Psoas muscle (tissue), 8 donors: ENCODE results near the gene SMIM14. TPM values are rescaled to one million over a fixed set of nuclear protein-coding genes. Genes with fewer than 3 reads are reported as not detected.
"Not testable (repeated sequence)": the region's sequence is repeated elsewhere in the genome, so short reads cannot be mapped to it uniquely, and the experiment has no call there.

Experiments used
- ATAC-seq, 4 donors: fragments of 200-7000 bp; cut with Tn5 transposase; one replicate each; pipeline ENCODE4 v1.9.1; 2020; ENCODE audit warnings: moderate library complexity in 3 of 4, mild to moderate bottlenecking in 2 of 4
- DNase-seq, 2 donors: peaks; one replicate each; pipeline ENCODE4 v3.0.0-alpha.2; 2020
- H3K27ac ChIP-seq: fragments of 200-600 bp; one replicate; pipeline ENCODE4 v1.8.0; 2022
- H3K27me3 ChIP-seq, 3 donors: fragments of 200-600 bp in 1 of 3; one replicate each; pipeline versions ENCODE4 v1.6.1 to v1.8.0; 2013 to 2022; ENCODE audit warnings: low read length in 2 of 3, mild to moderate bottlenecking in 2 of 3, moderate library complexity in 1 of 3; ENCODE audit not compliant: insufficient read depth in 3 of 3
- H3K36me3 ChIP-seq, 2 donors: fragments of 200-600 bp in 1 of 2; one replicate each; pipeline versions ENCODE4 v1.6.1 to v1.8.0; 2013 to 2022; ENCODE audit warnings: low read depth in 1 of 2, mild to moderate bottlenecking in 1 of 2, moderate library complexity in 1 of 2; ENCODE audit not compliant: insufficient read depth in 1 of 2
- H3K4me1 ChIP-seq: fragments of 200-600 bp; one replicate; pipeline ENCODE4 v1.8.0; 2022
- H3K4me3 ChIP-seq: fragments of 200-600 bp; one replicate; pipeline ENCODE4 v1.8.0; 2022; ENCODE audit warnings: mild to moderate bottlenecking
- H3K9me3 ChIP-seq: fragments of 200-600 bp; one replicate; pipeline ENCODE4 v1.8.0; 2022
- WGBS, 3 donors: extraction: QIAGEN DNeasy Blood & Tissue Kit; methylation state at CpG; one replicate each; pipeline versions ENCODE4 v1.1.6 to v1.1.7; 2013; 5-methylcytosine and 5-hydroxymethylcytosine counted together
- intact Hi-C, 2 donors: fragments of 100-400 bp; cut with DNase I; formaldehyde crosslinking; loops; one replicate each; pipeline versions ENCODE4 v1.11.0 to v1.14.2; 2022
- polyA plus RNA-seq, 3 donors: library from polyadenylated mRNA; stranded (reverse); fragments of 200-250 nt; gene quantifications; one replicate each; pipeline ENCODE4 v1.2.3, GENCODE V29; 2013
- total RNA-seq, 4 donors: library from RNA; stranded (reverse); fragmentation: NEBNext Ultra II Directional in 2 of 4; extraction: Animal tissue kit (Norgen Biotek cat#: 25700) in 2 of 4; gene quantifications; one replicate each; pipeline versions ENCODE4 v1.2.1 to v1.2.4, GENCODE V29; 2021 to 2023
- TF ChIP-seq, protein P1 (sequence below): fragments of 200-600 bp; IDR thresholded peaks from one replicate; pipeline ENCODE4 v1.8.0; 2022; ENCODE audit warnings: antibody characterized with exemption
- donor health status: healthy with polysubstance abuse.
- donor health status: DM: no; HTN: no; CAD: no; lungs with moderate emphysema.
- donor health status: Bipolar disorder and iron deficiency.
- donor health status: healthy.
- donor health status: DM: yes; HTN: yes; CAD: no.
- donor health status: DM: no; HTN: no; CAD: no.
- donor health status: DM: no; HTN: no; CAD: no.
- donor health status: DM: yes; HTN: yes; CAD: no.

Gene SMIM14
- total and polyA plus RNA-seq, 7 donors: 2.2 to 8.4 (median 6.0) TPM

DNA sequence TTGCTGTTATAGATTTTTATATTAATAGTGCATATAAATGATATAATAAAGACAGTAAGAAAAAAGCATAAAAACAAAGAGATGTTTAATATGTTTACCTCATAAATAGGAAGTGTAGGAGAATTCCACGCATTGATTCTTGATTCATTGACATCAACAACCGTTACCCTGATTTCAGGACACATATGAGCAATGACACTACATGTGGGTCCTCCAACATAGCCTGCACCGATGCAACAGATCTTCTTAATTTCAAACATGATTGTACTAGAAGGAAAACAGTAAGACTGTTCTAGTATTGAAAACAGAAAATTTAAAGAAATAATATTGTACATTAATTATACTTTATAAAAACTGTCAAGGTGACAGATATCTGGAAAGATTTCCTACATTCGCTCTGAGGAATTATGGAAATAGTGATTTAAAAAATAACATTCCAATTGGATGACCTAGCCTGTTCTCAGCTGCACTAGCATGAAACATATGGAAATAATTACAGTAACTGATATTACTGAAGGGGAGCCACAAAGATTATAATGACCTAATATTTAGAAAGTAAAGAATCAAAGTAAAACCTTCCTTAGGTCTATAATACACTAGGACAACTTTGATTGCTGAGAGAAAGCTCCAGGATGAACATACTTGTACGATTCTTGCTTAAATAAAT, 117.3 kb downstream of the SMIM14 start:
- TF ChIP-seq, protein P1, sequence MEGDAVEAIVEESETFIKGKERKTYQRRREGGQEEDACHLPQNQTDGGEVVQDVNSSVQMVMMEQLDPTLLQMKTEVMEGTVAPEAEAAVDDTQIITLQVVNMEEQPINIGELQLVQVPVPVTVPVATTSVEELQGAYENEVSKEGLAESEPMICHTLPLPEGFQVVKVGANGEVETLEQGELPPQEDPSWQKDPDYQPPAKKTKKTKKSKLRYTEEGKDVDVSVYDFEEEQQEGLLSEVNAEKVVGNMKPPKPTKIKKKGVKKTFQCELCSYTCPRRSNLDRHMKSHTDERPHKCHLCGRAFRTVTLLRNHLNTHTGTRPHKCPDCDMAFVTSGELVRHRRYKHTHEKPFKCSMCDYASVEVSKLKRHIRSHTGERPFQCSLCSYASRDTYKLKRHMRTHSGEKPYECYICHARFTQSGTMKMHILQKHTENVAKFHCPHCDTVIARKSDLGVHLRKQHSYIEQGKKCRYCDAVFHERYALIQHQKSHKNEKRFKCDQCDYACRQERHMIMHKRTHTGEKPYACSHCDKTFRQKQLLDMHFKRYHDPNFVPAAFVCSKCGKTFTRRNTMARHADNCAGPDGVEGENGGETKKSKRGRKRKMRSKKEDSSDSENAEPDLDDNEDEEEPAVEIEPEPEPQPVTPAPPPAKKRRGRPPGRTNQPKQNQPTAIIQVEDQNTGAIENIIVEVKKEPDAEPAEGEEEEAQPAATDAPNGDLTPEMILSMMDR: no peak
- peaks cover 6% of the 10 kb centered on the region for H3K4me1 ChIP-seq
- H3K27me3 ChIP-seq: no peaks in the 10 kb centered on the region
- no peaks in the 10 kb centered on the region for H3K9me3 ChIP-seq
- H3K4me3 ChIP-seq: no peak overlapping the region
- 65 to 73% (median 71%) methylated on average over 5 of the region's 5 CpGs for WGBS, 3 donors
- DNase-seq: no peak
- H3K27ac ChIP-seq: no peak overlapping the region
- peaks cover 3 to 24% of the 10 kb centered on the region in 2 donors for H3K36me3 ChIP-seq
- intact Hi-C loops: no loop called here
- ATAC-seq: no peak

DNA sequence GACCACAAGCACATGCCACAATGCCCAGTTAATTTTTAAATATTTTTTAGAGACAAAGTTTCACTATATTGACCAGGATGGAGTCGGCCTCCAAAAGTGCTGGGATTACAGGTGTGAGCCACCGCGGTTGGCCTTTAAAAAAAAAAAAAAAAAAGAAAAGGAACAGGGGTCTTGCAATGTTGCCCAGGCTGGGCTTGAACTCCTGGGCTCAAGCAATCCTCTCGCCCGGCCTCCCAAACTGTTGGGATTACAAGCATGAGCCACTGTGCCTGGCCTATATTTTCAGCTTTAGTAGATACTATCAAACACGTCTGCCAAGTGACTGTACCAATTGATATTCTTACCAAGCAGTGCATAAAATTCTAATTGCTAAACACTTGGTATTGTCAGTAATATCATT, 120.2 kb downstream of the SMIM14 start:
- Histone ChIP-seq H3K36me3 (peaks cover 3 to 35% of the 10 kb centered on the region in 2 donors), H3K9me3 (no peaks in the 10 kb centered on the region), H3K27me3 (no peaks in the 10 kb centered on the region)

DNA sequence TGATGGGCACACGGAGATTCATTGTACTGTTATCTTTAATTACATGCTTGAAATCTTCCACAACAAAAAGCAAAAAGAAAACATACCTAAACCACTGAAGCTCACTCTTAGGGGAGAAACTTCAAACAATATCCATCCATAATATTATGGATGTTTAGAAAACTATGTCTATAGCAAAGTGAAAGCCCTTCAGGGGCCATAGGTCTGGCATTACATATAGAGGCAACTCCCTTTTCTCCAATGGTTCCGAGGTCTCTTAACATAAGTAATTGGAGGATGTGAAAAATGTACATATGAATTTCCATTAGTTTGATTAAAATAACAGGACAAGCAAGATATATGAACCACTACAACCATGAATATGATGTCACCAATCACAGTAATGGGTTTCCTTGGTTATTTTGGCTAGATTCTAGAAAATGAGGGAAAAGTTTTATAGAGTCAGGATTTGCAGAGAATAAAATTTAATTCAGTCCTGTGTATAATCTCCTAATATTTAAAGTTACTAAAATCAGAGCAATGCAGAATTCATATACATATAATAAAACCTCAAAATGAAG, 122.2 kb downstream of the SMIM14 start:
- 92 to 94% (median 93%) methylated on average over 2 of the region's 2 CpGs for WGBS, 3 donors
- H3K36me3 ChIP-seq: peaks cover 3 to 55% of the 10 kb centered on the region in 2 donors

More for the DNA sequence above, 120.2 kb downstream of the SMIM14 start:
- ATAC-seq (no peak), DNase-seq (no peak)
- H3K27ac ChIP-seq: no peak overlapping the region
- TF ChIP-seq, protein P1: no peak
- no peak overlapping the region for H3K4me3 ChIP-seq
- H3K4me1 ChIP-seq: no peaks in the 10 kb centered on the region
- intact Hi-C loops: no loop called here
- WGBS, 3 donors: 86 to 97% (median 91%) methylated on average over 6 of the region's 6 CpGs

DNA sequence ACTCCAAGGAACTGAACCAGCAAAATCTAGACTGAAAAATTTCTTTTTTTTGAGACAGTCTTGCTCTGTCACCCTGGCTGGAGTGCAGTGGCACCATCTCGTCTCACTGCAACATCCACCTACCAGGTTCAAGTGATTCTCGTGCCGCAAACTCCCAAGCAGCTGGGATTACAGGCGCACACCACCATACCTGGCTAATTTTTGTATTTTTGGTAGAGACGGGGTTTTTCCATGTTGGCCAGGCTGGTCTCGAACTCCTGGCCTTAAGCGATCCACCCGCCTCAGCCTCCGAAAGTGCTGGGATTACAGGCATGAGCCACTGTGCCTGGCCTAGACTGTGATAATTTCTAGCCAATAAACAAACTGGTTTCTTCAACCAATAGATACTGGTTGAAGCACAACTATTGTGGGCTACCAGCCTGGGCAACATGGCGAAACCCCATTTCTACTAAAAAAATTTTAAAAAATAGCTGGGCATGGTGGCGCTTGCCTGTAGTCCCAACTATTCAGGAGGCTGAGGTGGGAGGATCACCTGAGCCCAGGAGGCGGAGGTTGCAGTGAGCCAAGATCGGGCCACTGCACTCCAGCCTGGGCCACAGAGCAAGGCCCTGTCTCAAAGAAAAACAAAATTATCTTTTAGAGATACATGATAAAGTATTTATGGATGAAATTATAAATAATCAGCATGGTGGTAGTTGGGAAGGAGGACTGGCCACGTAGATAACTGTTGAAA, 122.8 kb downstream of the SMIM14 start:
- H3K4me1 ChIP-seq, H3K4me3 ChIP-seq, DNase-seq, H3K27ac ChIP-seq, H3K9me3 ChIP-seq, H3K27me3 ChIP-seq, intact Hi-C loops, ATAC-seq: not testable (repeated sequence)
- peaks cover 3 to 62% of the 10 kb centered on the region in 2 donors for H3K36me3 ChIP-seq
- WGBS, 3 donors: 97 to 98% (median 98%) methylated on average over 14 of the region's 14 CpGs

More for the DNA sequence above, 122.2 kb downstream of the SMIM14 start:
- Histone ChIP-seq H3K9me3 (no peaks in the 10 kb centered on the region), H3K4me1 (no peaks in the 10 kb centered on the region), H3K4me3 (no peak overlapping the region), H3K27me3 (no peaks in the 10 kb centered on the region), H3K27ac (no peak overlapping the region)
- DNase-seq (no peak), ATAC-seq (no peak)
- TF ChIP-seq, protein P1: no peak
- intact Hi-C loops: no loop called here

DNA sequence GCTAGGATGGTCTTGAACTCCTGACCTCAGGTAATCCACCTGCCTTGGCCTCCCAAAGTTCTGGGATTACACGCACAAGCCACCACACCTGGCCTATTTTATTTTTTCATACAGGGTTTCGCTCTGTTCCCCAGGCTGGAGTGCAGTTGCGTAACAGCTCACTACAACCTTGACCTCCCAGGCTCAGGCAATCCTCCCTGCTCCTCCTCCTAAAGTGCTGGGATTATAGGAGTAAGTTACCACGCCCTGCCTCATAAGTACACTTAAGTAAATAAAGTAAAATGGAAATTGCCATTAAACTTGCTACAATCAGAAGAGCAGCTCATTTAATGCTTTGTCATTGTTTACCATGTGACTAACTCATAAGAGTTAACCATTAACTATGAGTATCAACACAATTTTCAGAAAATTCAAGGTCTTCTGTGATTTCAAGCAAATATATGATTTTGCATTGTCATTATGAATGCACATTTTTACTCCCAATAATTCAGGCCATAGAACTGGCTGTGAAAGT, 123.7 kb downstream of the SMIM14 start:
- no peak overlapping the region for H3K4me3 ChIP-seq
- no peaks in the 10 kb centered on the region for H3K4me1 ChIP-seq
- no peak for ATAC-seq
- no peaks in the 10 kb centered on the region for H3K9me3 ChIP-seq
- intact Hi-C loops: no loop called here
- TF ChIP-seq, protein P1: no peak
- DNase-seq: no peak
- no peaks in the 10 kb centered on the region for H3K27me3 ChIP-seq
- H3K27ac ChIP-seq: no peak overlapping the region
- WGBS, 3 donors: 82 to 99% (median 86%) methylated on average over 4 of the region's 4 CpGs
- peaks cover 3 to 68% of the 10 kb centered on the region in 2 donors for H3K36me3 ChIP-seq

DNA sequence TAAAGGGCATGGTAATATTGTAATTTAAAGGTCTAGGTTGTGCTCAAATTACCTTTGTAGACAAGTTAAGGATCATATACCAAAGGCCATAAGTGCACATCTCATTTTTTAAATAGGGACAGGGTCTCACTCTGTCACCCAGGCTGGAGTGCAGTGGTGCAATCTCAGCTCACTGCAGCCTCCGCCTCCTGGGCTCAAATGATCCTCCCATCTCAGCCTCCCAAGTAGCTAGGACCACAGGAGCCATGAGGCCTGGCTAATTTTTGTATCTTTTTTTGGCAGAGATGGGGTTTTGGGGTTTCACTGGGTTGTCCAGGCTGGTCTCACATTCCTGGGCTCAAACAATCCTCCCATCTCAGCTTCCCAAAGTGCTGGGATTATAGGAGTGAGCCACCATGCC, 124.4 kb downstream of the SMIM14 start:
- WGBS, 3 donors: 92 to 100% (median 100%) methylated on average over 1 of the region's 1 CpG
- intact Hi-C loops: not testable (repeated sequence)
- peaks cover 5 to 68% of the 10 kb centered on the region in 2 donors for H3K36me3 ChIP-seq

More for the DNA sequence above, 124.4 kb downstream of the SMIM14 start:
- DNase-seq, H3K4me1 ChIP-seq, H3K4me3 ChIP-seq, H3K27ac ChIP-seq, ATAC-seq, H3K9me3 ChIP-seq, H3K27me3 ChIP-seq: not testable (repeated sequence)
